K562 (cell line): ENCODE measurements around the gene CS. TPM values are rescaled to one million over a fixed set of nuclear protein-coding genes. Genes with fewer than 3 reads are reported as not detected.

ENCODE experiments used
- DIDO1 ChIP-seq: fragments of 450-650 bp; IDR thresholded peaks from 2 replicates; pipeline ENCODE4 v1.6.1; 2016; ENCODE audit warnings: low read depth, missing biosample characterization, missing genetic modification characterization
- DPF2 ChIP-seq: fragments of 450-650 bp; IDR thresholded peaks from 2 replicates; pipeline ENCODE4 v1.6.1; 2016
- E2F6 ChIP-seq, 2 experiments: IDR thresholded peaks; 2 replicates each; pipeline ENCODE4 v1.6.1; 2011; ENCODE audit warnings: borderline replicate concordance in 1 of 2, control low read depth in 1 of 2, low read depth in 1 of 2, low read length in 1 of 2, mild to moderate bottlenecking in 1 of 2, mixed read lengths in 1 of 2, moderate library complexity in 1 of 2; ENCODE audit not compliant: insufficient read depth in 1 of 2, insufficient read length in 1 of 2, poor library complexity in 1 of 2, severe bottlenecking in 1 of 2; ENCODE audit errors: extremely low read depth in 1 of 2
- FOS ChIP-seq: IDR thresholded peaks from 3 replicates; pipeline ENCODE4 v1.6.1; 2011; ENCODE audit not compliant: insufficient read length; ENCODE audit errors: extremely low read depth
- NFRKB ChIP-seq: fragments of 450-650 bp; IDR thresholded peaks from 2 replicates; pipeline ENCODE4 v1.6.1; 2016; ENCODE audit warnings: low read depth
- SMAD3 ChIP-seq: fragments of 450-650 bp; formaldehyde crosslinking; conservative IDR thresholded peaks from 2 replicates; pipeline ENCODE4 v1.4.0; 2020; ENCODE audit warnings: mild to moderate bottlenecking
- SPI1 ChIP-seq: IDR thresholded peaks from 2 replicates; pipeline ENCODE4 v1.6.1; 2011; ENCODE audit warnings: low read depth, low read length, control low read depth, borderline replicate concordance
- ZBTB8A ChIP-seq: fragments of 450-650 bp; IDR thresholded peaks from 2 replicates; pipeline ENCODE4 v1.6.1; 2018; ENCODE audit warnings: mild to moderate bottlenecking, moderate library complexity; ENCODE audit not compliant: partially characterized antibody
- ZC3H8 ChIP-seq: fragments of 450-650 bp; IDR thresholded peaks from 2 replicates; pipeline ENCODE4 v1.6.1; 2017
- ZNF583 ChIP-seq: fragments of 250-450 bp; sonication (Bioruptor Pico); IDR thresholded peaks from 2 replicates; pipeline ENCODE4 v1.4.0; 2020
- polyA plus RNA-seq, 8 experiments: library from polyadenylated mRNA; depleted of rRNA in 4 of 8; stranded (reverse) in 5 of 8; unstranded in 3 of 8; fragments of >200 nt; fragmentation: Nextera tagmentation in 2 of 8; fragmentation: Illumina TruSeq in 1 of 8; extraction: Ambion mirVana in 2 of 8; extraction: Trizol in 1 of 8; gene quantifications; 2 replicates each; pipeline versions ENCODE4 v1.2.1 to v1.2.3, GENCODE V29; 2011 to 2014; ENCODE audit warnings: inconsistent platforms in 1 of 8, missing spikeins in 1 of 8
- total RNA-seq, 7 experiments: library from RNA; depleted of rRNA in 6 of 7; stranded (reverse); fragments of >200 nt in 6 of 7; fragmentation: Illumina TruSeq in 2 of 7; extraction: Trizol in 2 of 7; gene quantifications; 2 replicates each; pipeline versions ENCODE4 v1.2.1 to v1.2.3, GENCODE V29; 2011 to 2021; ENCODE audit warnings: low replicate concordance in 1 of 7
- TF ChIP-seq, protein P1 (sequence below): fragments of 200-600 bp; sonication (generic); IDR thresholded peaks from one replicate; pipeline ENCODE4 v1.6.1; 2012; ENCODE audit warnings: mild to moderate bottlenecking, low read depth, low read length, inconsistent platforms
- TF ChIP-seq, protein P2 (sequence below): fragments of 450-650 bp; IDR thresholded peaks from 2 replicates; pipeline ENCODE4 v1.6.1; 2017; ENCODE audit warnings: antibody characterized with exemption, mild to moderate bottlenecking

Gene CS
- total and polyA plus RNA-seq, 9 of the 15 experiments (the other 6 are each of a cell fraction or from before 2014, with no cell fraction given) = 99.9 to 390 (median 149) TPM

DNA sequence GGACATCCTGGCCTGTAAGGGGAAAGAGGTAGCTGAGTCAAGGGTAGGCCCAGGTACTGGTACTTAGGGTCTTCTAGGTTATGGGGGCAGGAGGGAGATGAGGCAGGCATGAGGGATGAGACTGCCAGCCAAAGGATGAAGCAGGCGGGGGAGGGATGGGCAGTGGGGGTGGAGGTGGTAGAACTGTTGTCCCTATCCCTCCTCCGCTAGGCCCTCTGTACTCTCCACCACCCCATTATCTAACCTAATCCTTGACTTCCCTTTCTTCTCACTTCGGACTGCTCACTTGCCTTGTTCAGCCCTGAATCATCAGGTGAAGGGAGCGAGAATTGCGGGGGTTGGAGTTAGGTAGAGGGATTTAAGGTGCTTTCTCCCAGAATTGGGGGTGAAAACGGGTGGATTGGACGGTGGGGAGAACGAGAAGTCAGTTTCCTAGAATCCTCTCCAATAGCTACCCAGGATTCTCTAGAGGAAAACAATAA, 33.1 kb upstream of the CS start (continued):
- TF ChIP-seq, protein P1, sequence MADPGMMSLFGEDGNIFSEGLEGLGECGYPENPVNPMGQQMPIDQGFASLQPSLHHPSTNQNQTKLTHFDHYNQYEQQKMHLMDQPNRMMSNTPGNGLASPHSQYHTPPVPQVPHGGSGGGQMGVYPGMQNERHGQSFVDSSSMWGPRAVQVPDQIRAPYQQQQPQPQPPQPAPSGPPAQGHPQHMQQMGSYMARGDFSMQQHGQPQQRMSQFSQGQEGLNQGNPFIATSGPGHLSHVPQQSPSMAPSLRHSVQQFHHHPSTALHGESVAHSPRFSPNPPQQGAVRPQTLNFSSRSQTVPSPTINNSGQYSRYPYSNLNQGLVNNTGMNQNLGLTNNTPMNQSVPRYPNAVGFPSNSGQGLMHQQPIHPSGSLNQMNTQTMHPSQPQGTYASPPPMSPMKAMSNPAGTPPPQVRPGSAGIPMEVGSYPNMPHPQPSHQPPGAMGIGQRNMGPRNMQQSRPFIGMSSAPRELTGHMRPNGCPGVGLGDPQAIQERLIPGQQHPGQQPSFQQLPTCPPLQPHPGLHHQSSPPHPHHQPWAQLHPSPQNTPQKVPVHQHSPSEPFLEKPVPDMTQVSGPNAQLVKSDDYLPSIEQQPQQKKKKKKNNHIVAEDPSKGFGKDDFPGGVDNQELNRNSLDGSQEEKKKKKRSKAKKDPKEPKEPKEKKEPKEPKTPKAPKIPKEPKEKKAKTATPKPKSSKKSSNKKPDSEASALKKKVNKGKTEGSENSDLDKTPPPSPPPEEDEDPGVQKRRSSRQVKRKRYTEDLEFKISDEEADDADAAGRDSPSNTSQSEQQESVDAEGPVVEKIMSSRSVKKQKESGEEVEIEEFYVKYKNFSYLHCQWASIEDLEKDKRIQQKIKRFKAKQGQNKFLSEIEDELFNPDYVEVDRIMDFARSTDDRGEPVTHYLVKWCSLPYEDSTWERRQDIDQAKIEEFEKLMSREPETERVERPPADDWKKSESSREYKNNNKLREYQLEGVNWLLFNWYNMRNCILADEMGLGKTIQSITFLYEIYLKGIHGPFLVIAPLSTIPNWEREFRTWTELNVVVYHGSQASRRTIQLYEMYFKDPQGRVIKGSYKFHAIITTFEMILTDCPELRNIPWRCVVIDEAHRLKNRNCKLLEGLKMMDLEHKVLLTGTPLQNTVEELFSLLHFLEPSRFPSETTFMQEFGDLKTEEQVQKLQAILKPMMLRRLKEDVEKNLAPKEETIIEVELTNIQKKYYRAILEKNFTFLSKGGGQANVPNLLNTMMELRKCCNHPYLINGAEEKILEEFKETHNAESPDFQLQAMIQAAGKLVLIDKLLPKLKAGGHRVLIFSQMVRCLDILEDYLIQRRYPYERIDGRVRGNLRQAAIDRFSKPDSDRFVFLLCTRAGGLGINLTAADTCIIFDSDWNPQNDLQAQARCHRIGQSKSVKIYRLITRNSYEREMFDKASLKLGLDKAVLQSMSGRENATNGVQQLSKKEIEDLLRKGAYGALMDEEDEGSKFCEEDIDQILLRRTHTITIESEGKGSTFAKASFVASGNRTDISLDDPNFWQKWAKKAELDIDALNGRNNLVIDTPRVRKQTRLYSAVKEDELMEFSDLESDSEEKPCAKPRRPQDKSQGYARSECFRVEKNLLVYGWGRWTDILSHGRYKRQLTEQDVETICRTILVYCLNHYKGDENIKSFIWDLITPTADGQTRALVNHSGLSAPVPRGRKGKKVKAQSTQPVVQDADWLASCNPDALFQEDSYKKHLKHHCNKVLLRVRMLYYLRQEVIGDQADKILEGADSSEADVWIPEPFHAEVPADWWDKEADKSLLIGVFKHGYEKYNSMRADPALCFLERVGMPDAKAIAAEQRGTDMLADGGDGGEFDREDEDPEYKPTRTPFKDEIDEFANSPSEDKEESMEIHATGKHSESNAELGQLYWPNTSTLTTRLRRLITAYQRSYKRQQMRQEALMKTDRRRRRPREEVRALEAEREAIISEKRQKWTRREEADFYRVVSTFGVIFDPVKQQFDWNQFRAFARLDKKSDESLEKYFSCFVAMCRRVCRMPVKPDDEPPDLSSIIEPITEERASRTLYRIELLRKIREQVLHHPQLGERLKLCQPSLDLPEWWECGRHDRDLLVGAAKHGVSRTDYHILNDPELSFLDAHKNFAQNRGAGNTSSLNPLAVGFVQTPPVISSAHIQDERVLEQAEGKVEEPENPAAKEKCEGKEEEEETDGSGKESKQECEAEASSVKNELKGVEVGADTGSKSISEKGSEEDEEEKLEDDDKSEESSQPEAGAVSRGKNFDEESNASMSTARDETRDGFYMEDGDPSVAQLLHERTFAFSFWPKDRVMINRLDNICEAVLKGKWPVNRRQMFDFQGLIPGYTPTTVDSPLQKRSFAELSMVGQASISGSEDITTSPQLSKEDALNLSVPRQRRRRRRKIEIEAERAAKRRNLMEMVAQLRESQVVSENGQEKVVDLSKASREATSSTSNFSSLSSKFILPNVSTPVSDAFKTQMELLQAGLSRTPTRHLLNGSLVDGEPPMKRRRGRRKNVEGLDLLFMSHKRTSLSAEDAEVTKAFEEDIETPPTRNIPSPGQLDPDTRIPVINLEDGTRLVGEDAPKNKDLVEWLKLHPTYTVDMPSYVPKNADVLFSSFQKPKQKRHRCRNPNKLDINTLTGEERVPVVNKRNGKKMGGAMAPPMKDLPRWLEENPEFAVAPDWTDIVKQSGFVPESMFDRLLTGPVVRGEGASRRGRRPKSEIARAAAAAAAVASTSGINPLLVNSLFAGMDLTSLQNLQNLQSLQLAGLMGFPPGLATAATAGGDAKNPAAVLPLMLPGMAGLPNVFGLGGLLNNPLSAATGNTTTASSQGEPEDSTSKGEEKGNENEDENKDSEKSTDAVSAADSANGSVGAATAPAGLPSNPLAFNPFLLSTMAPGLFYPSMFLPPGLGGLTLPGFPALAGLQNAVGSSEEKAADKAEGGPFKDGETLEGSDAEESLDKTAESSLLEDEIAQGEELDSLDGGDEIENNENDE = no peak
- no peak for TF ChIP-seq ZC3H8
- TF ChIP-seq NFRKB = peak; percentile 92; the same call in 1 of the 2 replicates
- TF ChIP-seq, protein P2, sequence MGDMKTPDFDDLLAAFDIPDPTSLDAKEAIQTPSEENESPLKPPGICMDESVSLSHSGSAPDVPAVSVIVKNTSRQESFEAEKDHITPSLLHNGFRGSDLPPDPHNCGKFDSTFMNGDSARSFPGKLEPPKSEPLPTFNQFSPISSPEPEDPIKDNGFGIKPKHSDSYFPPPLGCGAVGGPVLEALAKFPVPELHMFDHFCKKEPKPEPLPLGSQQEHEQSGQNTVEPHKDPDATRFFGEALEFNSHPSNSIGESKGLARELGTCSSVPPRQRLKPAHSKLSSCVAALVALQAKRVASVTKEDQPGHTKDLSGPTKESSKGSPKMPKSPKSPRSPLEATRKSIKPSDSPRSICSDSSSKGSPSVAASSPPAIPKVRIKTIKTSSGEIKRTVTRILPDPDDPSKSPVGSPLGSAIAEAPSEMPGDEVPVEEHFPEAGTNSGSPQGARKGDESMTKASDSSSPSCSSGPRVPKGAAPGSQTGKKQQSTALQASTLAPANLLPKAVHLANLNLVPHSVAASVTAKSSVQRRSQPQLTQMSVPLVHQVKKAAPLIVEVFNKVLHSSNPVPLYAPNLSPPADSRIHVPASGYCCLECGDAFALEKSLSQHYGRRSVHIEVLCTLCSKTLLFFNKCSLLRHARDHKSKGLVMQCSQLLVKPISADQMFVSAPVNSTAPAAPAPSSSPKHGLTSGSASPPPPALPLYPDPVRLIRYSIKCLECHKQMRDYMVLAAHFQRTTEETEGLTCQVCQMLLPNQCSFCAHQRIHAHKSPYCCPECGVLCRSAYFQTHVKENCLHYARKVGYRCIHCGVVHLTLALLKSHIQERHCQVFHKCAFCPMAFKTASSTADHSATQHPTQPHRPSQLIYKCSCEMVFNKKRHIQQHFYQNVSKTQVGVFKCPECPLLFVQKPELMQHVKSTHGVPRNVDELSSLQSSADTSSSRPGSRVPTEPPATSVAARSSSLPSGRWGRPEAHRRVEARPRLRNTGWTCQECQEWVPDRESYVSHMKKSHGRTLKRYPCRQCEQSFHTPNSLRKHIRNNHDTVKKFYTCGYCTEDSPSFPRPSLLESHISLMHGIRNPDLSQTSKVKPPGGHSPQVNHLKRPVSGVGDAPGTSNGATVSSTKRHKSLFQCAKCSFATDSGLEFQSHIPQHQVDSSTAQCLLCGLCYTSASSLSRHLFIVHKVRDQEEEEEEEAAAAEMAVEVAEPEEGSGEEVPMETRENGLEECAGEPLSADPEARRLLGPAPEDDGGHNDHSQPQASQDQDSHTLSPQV = no peak
- no peak for TF ChIP-seq ZNF583 (CRISPR knock-in tag)
- no peak for TF ChIP-seq DIDO1
- no peak for TF ChIP-seq FOS
- TF ChIP-seq ZBTB8A = no peak
- TF ChIP-seq SMAD3 (CRISPR knock-in tag) = no peak
- TF ChIP-seq E2F6 (IDR thresholded peaks at IDR 0.05; ENCODE audit: borderline replicate concordance in 1 of 2, extremely low read depth in 1 of 2, insufficient read depth in 1 of 2, insufficient read length in 1 of 2, low read depth in 1 of 2, low read length in 1 of 2, poor library complexity in 1 of 2, severe bottlenecking in 1 of 2) = no peak
- peak; percentile 70 for TF ChIP-seq SPI1
- TF ChIP-seq DPF2 = peak; percentile 76
